ENCODE data around the gene FAM171A1.

- TF ChIP-seq EZH2 (IDR thresholded peaks at IDR 0.05; ENCODE audit: borderline replicate concordance, low read depth, low read length, severe bottlenecking) (no peak), POLR2AphosphoS5 (IDR thresholded peaks at IDR 0.05; ENCODE audit: insufficient read depth, low read depth, low read length) (no peak), POLR2A (IDR thresholded peaks at IDR 0.05; ENCODE audit: low read depth, low read length) (no peak), MAX (IDR thresholded peaks at IDR 0.05; ENCODE audit: insufficient read depth, insufficient read length) (no peak), GATA2 (IDR thresholded peaks at IDR 0.05; ENCODE audit: insufficient read depth, insufficient read length, low read depth, low read length) (no peak)
- TF ChIP-seq, protein P1, sequence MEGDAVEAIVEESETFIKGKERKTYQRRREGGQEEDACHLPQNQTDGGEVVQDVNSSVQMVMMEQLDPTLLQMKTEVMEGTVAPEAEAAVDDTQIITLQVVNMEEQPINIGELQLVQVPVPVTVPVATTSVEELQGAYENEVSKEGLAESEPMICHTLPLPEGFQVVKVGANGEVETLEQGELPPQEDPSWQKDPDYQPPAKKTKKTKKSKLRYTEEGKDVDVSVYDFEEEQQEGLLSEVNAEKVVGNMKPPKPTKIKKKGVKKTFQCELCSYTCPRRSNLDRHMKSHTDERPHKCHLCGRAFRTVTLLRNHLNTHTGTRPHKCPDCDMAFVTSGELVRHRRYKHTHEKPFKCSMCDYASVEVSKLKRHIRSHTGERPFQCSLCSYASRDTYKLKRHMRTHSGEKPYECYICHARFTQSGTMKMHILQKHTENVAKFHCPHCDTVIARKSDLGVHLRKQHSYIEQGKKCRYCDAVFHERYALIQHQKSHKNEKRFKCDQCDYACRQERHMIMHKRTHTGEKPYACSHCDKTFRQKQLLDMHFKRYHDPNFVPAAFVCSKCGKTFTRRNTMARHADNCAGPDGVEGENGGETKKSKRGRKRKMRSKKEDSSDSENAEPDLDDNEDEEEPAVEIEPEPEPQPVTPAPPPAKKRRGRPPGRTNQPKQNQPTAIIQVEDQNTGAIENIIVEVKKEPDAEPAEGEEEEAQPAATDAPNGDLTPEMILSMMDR (IDR thresholded peaks at IDR 0.05; ENCODE audit: extremely low read depth in 1 of 2, insufficient read depth in 1 of 2, low read depth in 1 of 2, low read length in 2 of 2) = no peak
Observed at GRCh38 chr10:15254808-15255648, 116.1 kb downstream of the FAM171A1 start.

Measured in endothelial cell of umbilical vein (primary cell).